Medulla oblongata (tissue), 1 donor: Measurements from ENCODE around the gene APOL1.
"Not testable (repeated sequence)": the region's sequence is repeated elsewhere in the genome, so short reads cannot be mapped to it uniquely, and the experiment has no call there.

Source experiments
- DNase-seq: peaks from one replicate; pipeline ENCODE4 v3.0.0-alpha.2; 2015; ENCODE audit errors: extremely low spot score

The APOL1 gene

GRCh38 chr22:36252754-36253522, at the start of gene APOL1:
Gene APOL1, plus strand, starts transcription at chr22:36253133. Its CDS starts 1,823 bp downstream, at chr22:36254956.
- DNase-seq: peak; percentile 63

DNA sequence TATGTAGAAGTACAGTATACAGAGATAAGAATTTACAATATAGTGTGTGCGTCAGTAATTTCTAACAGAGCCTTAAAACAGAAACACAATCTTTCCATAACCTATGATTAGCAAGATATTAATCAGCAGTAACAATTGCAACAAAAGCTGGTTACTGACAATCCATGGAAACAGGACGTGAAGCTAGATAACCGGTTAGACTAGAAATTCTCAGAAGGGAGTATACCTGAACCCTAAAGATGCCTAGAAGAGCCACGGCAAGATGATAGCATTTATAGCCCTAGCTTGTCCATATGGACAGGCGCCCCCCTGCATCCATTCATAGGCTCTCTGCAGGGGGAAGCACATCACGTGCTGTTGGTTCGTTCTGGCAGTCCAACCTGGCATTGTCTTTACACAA, 49.5 kb upstream of the APOL1 start:
- not testable (repeated sequence) for DNase-seq

- DNase-seq: no peak
Observed at GRCh38 chr22:36204001-36204631, 48.8 kb upstream of the APOL1 start.

- DNase-seq: no peak
Observed at GRCh38 chr22:36204632-36205015, 48.3 kb upstream of the APOL1 start.

- DNase-seq: not testable (repeated sequence)
Observed at GRCh38 chr22:36205573-36205972, 47.4 kb upstream of the APOL1 start.

DNA sequence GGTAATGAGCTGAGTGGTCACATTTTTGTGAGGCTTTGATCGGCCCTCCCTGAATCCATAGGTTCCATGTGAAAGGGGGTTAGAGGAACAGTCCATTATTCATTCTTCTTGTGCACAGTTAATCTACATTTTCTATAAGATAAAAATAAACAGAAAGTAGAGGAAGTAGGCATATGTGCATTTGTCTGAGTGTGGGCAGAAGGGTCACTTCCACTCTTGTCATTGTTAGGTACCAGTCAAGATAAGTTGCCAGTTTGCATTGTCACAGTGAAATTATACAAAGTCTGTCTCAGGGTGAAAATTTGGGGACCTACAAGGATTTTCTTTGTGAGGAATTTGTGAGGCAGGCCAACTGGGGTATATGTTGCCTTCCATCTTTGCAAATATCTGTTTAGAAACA, 46.7 kb upstream of the APOL1 start:
- no peak for DNase-seq

GRCh38 chr22:36208162-36208765, 44.7 kb upstream of the APOL1 start:
- no peak for DNase-seq

GRCh38 chr22:36208914-36209313, 44.0 kb upstream of the APOL1 start:
- no peak for DNase-seq

- not testable (repeated sequence) for DNase-seq
Observed at GRCh38 chr22:36209488-36209908, 43.4 kb upstream of the APOL1 start.

- no peak for DNase-seq
Observed at GRCh38 chr22:36210224-36210623, 42.7 kb upstream of the APOL1 start.

DNA sequence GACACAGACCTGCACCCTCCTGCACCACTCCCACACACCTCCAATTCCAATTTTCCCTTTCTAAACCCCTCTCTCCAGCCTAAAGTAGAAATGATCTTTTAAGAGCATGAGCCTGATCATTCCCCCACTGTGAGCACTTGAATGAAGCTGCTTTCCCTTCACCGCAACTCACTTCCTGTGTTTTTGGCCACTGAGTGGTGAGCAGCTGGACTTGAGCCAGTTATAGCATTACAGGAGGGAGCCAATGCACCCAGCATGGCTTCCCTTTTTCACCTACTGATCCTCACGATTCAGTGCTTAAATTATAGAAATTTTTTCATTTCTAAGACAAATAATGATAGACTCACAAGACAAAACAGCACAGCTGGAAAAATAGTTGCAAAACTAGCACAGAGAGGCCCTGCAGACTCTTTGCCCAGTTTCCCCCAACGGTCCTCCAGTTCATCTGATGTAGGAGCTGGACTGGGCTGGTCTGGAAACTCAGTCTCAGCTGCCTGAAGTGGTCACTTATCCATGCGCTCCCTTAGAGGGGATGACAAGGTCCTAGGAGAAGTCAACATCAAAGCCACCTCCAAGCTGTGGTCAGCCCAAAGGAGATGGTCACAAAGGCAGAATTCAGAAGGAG, 41.6 kb upstream of the APOL1 start:
- peak; percentile 63 for DNase-seq

GRCh38 chr22:36212901-36213300, 40.0 kb upstream of the APOL1 start:
- DNase-seq: no peak

GRCh38 chr22:36213586-36213985, 39.3 kb upstream of the APOL1 start:
- no peak for DNase-seq

DNA sequence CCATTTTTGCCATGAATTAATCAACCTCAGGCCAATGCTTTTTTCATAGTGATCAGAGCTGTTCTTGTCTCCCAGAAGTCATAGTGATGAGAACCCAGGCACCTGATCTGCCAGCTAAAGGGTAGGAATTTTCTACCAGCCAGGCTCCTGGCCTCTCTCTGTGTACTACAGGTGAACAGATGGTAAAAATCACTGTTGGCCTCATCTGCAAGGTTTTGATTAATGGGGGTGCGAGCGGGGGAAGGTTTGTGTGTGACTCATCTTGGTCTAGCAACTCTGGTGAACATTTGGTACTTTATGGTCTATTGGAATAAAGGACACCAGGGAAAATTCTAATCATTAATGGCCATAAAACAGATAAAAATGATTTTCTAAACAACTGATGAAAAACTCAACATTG, 37.0 kb upstream of the APOL1 start:
- DNase-seq: no peak

GRCh38 chr22:36218648-36219193, 34.2 kb upstream of the APOL1 start:
- no peak for DNase-seq

DNA sequence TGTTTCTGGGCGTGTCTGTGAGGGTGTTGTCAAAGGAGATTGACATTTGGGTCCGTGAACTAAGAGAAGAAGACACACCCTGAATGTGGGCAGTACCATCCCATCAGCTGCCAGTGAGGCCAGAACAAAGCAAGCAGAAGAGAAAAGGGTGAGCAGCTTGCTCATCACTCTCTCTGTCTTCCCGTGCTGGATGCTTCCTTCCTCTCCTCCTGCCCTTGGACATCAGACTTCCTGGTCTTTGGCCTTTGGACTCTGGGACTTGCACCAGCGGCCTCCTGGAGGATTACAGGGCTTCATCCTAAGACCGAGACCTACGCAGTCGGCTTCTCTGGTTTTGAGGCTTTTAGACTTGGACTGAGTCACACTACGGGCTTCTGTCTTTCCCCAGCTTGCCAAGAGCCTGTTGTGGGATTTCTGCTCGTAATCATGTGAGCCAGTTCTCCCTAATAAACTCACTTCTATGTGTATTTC, 32.4 kb upstream of the APOL1 start:
- DNase-seq: peak; percentile 44

- DNase-seq: peak; percentile 63
Observed at GRCh38 chr22:36221799-36222751, 30.9 kb upstream of the APOL1 start.

DNA sequence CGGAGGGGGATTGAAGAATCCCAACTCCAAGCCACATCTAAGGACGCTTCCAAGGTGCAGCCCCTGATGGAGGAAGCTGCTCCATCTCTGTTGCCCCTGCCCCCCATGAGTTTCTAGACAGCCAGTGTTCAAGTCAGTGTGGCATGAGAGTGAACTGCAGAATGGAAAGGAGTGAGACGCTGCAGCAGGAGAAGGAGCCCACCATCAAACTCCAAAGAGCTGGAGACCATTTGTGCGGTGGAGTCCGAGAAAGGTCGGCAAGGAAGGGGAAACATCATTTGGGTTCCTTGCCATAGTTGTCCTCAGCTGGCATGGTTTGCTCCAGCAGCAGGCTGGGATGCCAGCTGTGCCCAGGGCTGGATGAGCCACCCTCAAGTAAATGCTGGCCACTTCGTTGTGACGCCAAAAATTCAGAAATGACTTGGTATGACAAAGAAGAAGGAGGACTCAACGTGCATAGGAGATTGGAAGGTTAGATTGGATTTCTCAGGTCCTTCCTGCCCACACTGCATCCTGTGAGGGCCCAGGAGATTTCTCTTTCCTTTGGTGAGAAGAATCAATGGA, 30.0 kb upstream of the APOL1 start:
- no peak for DNase-seq

DNA sequence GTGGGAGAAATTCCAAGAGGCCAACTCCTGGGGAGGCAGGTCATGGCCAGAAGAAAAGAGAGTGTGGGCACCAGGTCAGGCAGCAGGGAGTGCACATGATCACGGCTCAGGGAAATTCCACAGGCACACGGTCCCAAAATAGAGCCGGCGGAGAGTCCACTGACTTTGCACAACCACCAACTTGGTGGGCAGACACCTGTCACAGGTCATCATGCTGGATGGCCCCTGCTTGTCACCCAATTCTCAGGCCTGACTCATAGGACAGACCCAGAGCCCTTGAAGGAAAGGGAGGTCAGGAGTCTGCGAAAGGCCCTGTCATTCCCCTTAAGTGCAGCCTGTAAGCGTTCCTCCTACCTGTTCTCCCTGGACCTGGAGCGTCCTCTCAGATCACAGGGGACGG, 29.4 kb upstream of the APOL1 start:
- DNase-seq: no peak

DNA sequence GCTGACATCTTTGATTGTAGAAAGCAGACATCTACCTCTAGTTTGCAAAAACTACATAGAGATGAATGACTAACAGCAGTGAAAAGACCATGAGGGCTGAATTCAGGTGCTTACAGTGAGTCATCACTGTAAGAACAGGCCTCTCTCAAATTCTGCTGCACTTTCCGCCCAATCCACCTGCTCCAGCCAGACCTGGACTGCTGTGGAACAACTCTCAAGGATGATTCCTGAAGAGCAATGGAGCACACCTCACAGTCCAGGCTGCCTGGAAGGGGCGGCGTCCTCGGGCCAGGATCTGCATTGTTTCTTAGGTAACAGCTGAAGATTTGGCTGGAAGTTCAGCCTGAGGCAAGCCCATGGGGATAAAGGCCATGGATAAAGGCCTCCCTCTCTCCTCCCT, 28.7 kb upstream of the APOL1 start:
- DNase-seq: no peak
